Lung (tissue), 13 donors: Measurements from ENCODE around the gene SIKE1. TPM values are rescaled to one million over a fixed set of nuclear protein-coding genes. Genes with fewer than 3 reads are reported as not detected.

ENCODE experiments used
- ATAC-seq: fragments of 200-7000 bp; cut with Tn5 transposase; one replicate; pipeline ENCODE4 v1.9.1; 2020; ENCODE audit warnings: moderate number of reproducible peaks; ENCODE audit not compliant: insufficient read depth, low FRiP score
- DNase-seq, 3 donors: peaks; one replicate each; pipeline ENCODE4 v3.0.0-alpha.2; 2013 to 2017
- H3K27ac ChIP-seq, 2 donors: one replicate each; pipeline ENCODE4 v1.5.1; 2013; ENCODE audit warnings: mild to moderate bottlenecking in 2 of 2, moderate library complexity in 2 of 2, control low read depth in 1 of 2, inconsistent platforms in 1 of 2, low read depth in 1 of 2, low read length in 1 of 2
- H3K27me3 ChIP-seq, 3 donors: one replicate each; pipeline ENCODE4 v1.5.1; 2013; ENCODE audit warnings: low read length in 2 of 3; ENCODE audit not compliant: control insufficient read depth in 3 of 3, insufficient read depth in 3 of 3
- H3K36me3 ChIP-seq, 4 donors: one replicate each; pipeline ENCODE4 v1.5.1; 2013; ENCODE audit warnings: low read length in 4 of 4, mild to moderate bottlenecking in 1 of 4, moderate library complexity in 1 of 4; ENCODE audit not compliant: control insufficient read depth in 4 of 4, insufficient read depth in 4 of 4
- H3K4me1 ChIP-seq, 5 donors: one replicate each; pipeline ENCODE4 v1.5.1; 2013; ENCODE audit warnings: low read length in 5 of 5, mild to moderate bottlenecking in 2 of 5, moderate library complexity in 1 of 5; ENCODE audit not compliant: control insufficient read depth in 5 of 5, insufficient read depth in 5 of 5
- H3K4me3 ChIP-seq: one replicate; pipeline ENCODE4 v1.5.1; 2013; ENCODE audit warnings: mild to moderate bottlenecking, control low read depth, moderate library complexity
- H3K9ac ChIP-seq, 2 donors: one replicate each; pipeline ENCODE4 v1.5.1; 2013; ENCODE audit warnings: low read length in 2 of 2, control low read depth in 1 of 2; ENCODE audit not compliant: insufficient read depth in 1 of 2
- H3K9me3 ChIP-seq, 4 donors: one replicate each; pipeline ENCODE4 v1.5.1; 2013; ENCODE audit warnings: low read length in 3 of 4, mild to moderate bottlenecking in 1 of 4, moderate library complexity in 1 of 4; ENCODE audit not compliant: control insufficient read depth in 4 of 4, insufficient read depth in 3 of 4
- WGBS, 2 donors: extraction: QIAGEN DNeasy Blood & Tissue Kit; methylation state at CpG; one replicate each; pipeline ENCODE4 v1.1.7; 2013; 5-methylcytosine and 5-hydroxymethylcytosine counted together
- polyA plus RNA-seq, 2 donors: library from polyadenylated mRNA; stranded (reverse); fragments of 200-250 nt; gene quantifications; one replicate each; pipeline ENCODE4 v1.2.1, GENCODE V29; 2013
- small RNA-seq: library from RNA; depleted of rRNA; stranded (forward); fragments of <200 nt; gene quantifications from one replicate; pipeline ENCODE3, GENCODE V24; 2014; ENCODE audit warnings: low replicate concordance
- total RNA-seq, 2 donors: library from RNA; depleted of rRNA in 1 of 2; stranded (reverse); fragments of >200 nt in 1 of 2; gene quantifications; one replicate each; pipeline ENCODE4 v1.2.1, GENCODE V29; 2014 to 2021
- TF ChIP-seq, protein P1 (sequence below): IDR thresholded peaks from 2 replicates; pipeline ENCODE4 v1.5.1; 2012; ENCODE audit warnings: mild to moderate bottlenecking; ENCODE audit errors: control extremely low read depth, extremely low read depth
- donor health status: control.
- donor health status: control.
- donor health status: Bipolar disorder and iron deficiency.
- donor health status: healthy.
- donor health status: DM: yes; HTN: yes; CAD: no.

Gene SIKE1
- total and polyA plus RNA-seq, 4 donors, result 17.2 to 71.5 (median 32.9) TPM

GRCh38 chr1:114720492-114720891 is 60.0 kb downstream of the SIKE1 start:
- H3K9me3 ChIP-seq, result no peaks in the 10 kb centered on the region
- DNase-seq (no peak), ATAC-seq (no peak)
- H3K36me3 ChIP-seq, result peaks cover 27 to 72% (median 56%) of the 10 kb centered on the region in 4 donors
- H3K27ac ChIP-seq, result no peak overlapping the region
- H3K27me3 ChIP-seq, result no peaks in the 10 kb centered on the region
- no peak overlapping the region for H3K9ac ChIP-seq
- peaks cover 0 to 7% (median 4%) of the 10 kb centered on the region in 5 donors for H3K4me1 ChIP-seq
- WGBS, 2 donors, result 95 to 96% methylated on average over 4 of the region's 4 CpGs
- TF ChIP-seq, protein P1, sequence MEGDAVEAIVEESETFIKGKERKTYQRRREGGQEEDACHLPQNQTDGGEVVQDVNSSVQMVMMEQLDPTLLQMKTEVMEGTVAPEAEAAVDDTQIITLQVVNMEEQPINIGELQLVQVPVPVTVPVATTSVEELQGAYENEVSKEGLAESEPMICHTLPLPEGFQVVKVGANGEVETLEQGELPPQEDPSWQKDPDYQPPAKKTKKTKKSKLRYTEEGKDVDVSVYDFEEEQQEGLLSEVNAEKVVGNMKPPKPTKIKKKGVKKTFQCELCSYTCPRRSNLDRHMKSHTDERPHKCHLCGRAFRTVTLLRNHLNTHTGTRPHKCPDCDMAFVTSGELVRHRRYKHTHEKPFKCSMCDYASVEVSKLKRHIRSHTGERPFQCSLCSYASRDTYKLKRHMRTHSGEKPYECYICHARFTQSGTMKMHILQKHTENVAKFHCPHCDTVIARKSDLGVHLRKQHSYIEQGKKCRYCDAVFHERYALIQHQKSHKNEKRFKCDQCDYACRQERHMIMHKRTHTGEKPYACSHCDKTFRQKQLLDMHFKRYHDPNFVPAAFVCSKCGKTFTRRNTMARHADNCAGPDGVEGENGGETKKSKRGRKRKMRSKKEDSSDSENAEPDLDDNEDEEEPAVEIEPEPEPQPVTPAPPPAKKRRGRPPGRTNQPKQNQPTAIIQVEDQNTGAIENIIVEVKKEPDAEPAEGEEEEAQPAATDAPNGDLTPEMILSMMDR, result no peak
- H3K4me3 ChIP-seq, result no peak overlapping the region

Small RNA genes within 50 kb of the gene (small RNA-seq; reads per million reads assigned to genes)
- not detected for gene RNY1P13

Other genes starting within 250 kb of the SIKE1 start
- gene BCAS2, start 199.1 kb downstream of the SIKE1 start, total RNA-seq, result 10 to 100 TPM; 28.8 to 30.9 TPM
- gene BCAS2, start 199.1 kb downstream of the SIKE1 start, polyA plus RNA-seq, result 10 to 100 TPM; 22.4 to 31.3 TPM
- 1 to 10 TPM; 4.1 to 6.1 TPM for gene DENND2C, start 110.6 kb downstream of the SIKE1 start, total RNA-seq
- 1 to 10 TPM in 1 of 2 donors, under 1 TPM in 1; 1.00 to 2.0 TPM for gene DENND2C, start 110.6 kb downstream of the SIKE1 start, polyA plus RNA-seq
- gene AMPD1, start 85.1 kb downstream of the SIKE1 start, total RNA-seq, result under 1 TPM in 1 of 2 donors, not detected in 1; 0.34 TPM
- gene AMPD1, start 85.1 kb downstream of the SIKE1 start, polyA plus RNA-seq, result not detected
- gene NRAS, start 63.9 kb downstream of the SIKE1 start, total RNA-seq, result 10 to 100 TPM; 30.4 to 43.3 TPM
- gene NRAS, start 63.9 kb downstream of the SIKE1 start, polyA plus RNA-seq, result 10 to 100 TPM; 14.6 to 26.5 TPM
- 100 to 1,000 TPM; 419 to 591 TPM for gene CSDE1, start 22.7 kb downstream of the SIKE1 start, total RNA-seq
- gene CSDE1, start 22.7 kb downstream of the SIKE1 start, polyA plus RNA-seq, result 100 to 1,000 TPM; 135 to 168 TPM
- gene SYCP1, start 74.2 kb upstream of the SIKE1 start, total RNA-seq, result under 1 TPM in 1 of 2 donors, not detected in 1; 0.09 TPM
- not detected for gene SYCP1, start 74.2 kb upstream of the SIKE1 start, polyA plus RNA-seq
- gene TSHB, start 249.1 kb upstream of the SIKE1 start, total RNA-seq, result not detected
- gene TSHB, start 249.1 kb upstream of the SIKE1 start, polyA plus RNA-seq, result not detected